Posterior cingulate gyrus (tissue), 11 donors: ENCODE data around the gene CYP2C19.
"Not testable (repeated sequence)": the region's sequence is repeated elsewhere in the genome, so short reads cannot be mapped to it uniquely, and the experiment has no call there.

Experiments
- DNase-seq, 10 donors: peaks; one replicate each; pipeline versions ENCODE4 v3.0.0 to v3.0.0-alpha.2; 2020 to 2021; ENCODE audit warnings: mixed read lengths in 3 of 10
- intact Hi-C: fragments of 100-400 bp; cut with DNase I; formaldehyde crosslinking; loops from one replicate; pipeline ENCODE4 v1.15.1; 2023

CYP2C19 gene

DNA sequence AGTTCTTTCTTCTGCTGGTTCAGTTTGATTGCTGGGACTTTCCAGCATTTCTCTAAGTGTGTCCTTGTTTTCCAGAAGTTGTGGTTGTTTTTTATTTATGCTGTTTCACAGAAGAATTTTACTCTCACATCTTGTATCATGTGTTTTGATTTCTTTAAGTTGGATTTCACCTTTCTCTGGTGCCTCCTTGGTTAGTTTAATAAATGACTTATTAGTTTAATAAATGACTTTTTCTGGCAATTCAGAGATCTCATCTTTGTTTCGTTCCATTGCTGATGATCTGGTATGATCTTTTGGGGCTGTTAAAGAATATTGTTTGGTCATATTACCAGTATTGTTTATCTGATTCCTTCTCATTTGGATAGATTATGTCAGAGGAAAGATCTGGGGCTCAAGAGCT lies 116.2 kb downstream of the CYP2C19 start:
- intact Hi-C loops, result no loop called here
- DNase-seq, result no peak

DNA sequence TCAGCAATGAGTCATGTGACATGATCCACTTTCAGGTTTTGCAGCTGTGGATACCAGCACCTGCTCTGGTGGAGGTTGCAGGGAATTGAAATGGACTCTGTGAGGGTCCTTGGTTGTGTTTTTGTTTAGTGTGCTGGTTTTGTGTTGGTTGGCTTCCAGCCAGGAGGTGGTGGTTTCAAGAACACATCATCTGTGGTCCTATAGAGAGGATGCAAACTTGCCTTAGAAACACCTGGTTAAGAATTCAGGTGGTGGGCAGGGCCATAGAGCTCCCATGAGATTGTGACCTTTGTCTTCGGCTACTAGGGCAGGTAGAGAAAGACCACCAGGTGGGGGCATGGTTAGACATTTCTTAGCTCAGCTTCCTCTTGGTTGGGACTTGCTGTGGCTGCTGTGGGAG lies 116.7 kb downstream of the CYP2C19 start:
- intact Hi-C loops, result no loop called here
- DNase-seq, result no peak

DNA sequence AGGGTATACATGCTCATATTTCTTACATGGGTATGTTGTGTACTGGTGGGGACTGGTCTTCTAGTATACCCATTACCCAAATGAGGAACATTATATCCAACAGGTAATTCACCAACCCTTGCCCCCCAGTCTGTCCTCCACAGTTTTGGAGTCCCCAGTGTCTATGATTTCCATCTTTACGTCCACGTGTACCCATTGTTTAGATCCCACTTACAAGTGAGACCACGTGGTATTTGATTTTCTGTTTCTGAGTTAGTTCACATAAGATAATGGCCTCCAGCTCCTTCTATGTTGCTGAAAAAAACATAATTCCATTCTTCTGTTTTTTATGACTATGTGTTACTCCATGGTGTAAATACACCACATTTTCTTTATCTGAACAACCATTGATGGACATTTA lies 126.6 kb downstream of the CYP2C19 start:
- DNase-seq, result no peak
- intact Hi-C loops, result no loop called here

DNA sequence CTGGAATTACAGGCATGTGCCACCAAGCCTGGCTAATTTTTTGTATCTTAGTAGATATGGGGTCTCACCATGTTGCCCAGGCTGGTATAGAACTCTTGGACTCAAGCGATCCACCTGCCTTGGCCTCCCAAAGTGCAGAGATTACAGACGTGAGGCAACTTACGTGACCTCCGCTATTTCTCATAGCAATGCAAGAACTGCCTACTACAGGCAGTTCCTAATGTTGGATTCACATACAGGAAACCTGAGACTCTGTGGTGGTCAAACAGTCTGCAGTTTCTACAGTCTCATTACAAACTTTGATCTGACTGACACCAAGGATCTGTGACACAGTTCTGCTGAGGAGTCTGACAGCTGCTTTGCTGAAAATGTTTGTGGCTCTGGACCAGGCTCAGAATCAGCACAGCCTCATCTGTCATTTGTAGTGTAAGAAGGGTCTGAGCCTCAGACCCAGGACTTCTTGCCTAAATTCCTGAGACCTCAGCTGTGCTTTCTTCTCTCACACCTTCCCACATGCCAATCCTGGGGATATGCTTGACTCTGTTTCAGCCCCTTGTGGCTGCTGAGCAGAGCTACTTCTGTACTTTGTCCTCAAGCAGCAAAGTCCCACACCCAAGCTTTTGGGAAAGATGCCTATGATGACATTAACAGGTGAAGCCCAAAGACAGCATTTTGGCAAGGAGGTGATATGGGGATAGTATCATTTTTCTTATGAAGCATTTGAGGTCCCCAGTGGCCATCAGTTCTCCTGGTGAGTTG lies 128.0 kb downstream of the CYP2C19 start:
- DNase-seq, result no peak
- intact Hi-C loops, result no loop called here

DNA sequence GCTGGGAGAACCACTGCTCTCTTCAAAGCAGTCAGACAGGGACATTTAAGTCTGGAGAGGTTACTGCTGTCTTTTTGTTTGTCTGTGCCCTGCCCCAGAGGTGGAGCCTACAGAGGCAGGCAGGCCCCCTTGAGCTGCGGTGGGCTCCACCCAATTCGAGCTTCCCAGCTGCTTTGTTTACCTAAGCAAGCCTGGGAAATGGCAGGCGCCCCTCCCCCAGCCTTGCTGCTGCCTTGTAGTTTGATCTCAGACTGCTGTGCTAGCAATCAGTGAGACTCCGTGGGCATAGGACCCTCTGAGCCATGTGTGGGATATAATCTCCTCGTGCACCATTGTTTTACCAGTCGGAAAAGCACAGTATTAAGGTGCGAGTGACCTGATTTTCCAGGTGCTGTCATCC lies 135.9 kb downstream of the CYP2C19 start:
- peak in 1 of 10 donors; percentile 31 for DNase-seq
- intact Hi-C loops, result not testable (repeated sequence)

DNA sequence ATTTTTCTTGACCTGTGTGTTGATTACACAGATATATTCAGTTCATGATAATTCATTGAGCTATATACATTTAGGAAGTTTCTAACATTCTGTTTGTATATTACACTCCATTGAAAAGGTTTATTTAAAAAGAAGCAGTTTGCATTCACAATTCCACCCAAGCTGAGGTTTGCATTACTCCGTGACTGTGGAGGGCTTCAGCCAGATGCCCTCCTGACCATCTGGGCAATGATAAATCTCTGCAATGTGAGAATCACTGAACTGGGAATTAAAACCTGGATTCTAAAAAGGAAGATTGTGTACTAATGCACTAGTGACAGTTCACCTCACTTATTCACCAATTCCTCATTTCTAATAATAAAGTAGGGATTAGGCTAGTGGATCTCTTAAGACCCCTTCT lies 139.6 kb downstream of the CYP2C19 start:
- intact Hi-C loops, result no loop called here

DNA sequence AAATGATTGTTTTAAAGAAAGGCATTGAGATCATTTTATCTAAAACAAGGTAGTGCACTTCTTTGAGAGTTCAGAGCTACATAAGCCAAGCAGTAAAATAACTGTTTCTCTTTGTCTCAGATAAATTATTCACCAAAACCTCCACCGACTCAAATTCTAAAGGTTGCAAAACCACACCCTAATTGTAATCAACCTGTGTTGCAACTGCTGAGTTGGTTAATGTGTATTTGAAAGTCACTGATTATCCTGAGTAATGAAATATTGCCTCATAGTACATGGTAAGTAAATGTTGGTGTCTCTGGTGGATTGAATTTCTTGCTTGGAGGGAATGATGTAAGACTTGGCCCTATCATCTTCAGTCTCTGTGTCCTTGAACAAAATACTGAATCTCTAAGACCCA lies 140.1 kb downstream of the CYP2C19 start:
- no peak for DNase-seq
- intact Hi-C loops, result no loop called here

More for the DNA sequence above, 139.6 kb downstream of the CYP2C19 start:
- DNase-seq, result no peak
